Measurements from ENCODE around the gene HMGCL. TPM values are rescaled to one million over a fixed set of nuclear protein-coding genes. Genes with fewer than 3 reads are reported as not detected.
A peak's percentile ranks its signal among the peaks of the same experiment; 100 is the strongest.

HMGCL gene
- total and polyA plus RNA-seq, 2 of the 13 experiments (the other 11 are each of a cell fraction or from before 2014, with no cell fraction given): 21.3 to 41.4 TPM

GRCh38 chr1:23800400-23801337 is 24.6 kb downstream of the HMGCL start, which contains the start of gene GALE (continued):
- TF ChIP-seq ZNF747 (CRISPR knock-in tag; IDR thresholded peaks at IDR 0.05; ENCODE audit: borderline replicate concordance) (peak; percentile 72; the same call in 1 of the 2 replicates), CBX2 (IDR thresholded peaks at IDR 0.05; ENCODE audit: low read depth, low read length) (no peak), CBX2 (CRISPR knock-in tag; IDR thresholded peaks at IDR 0.05; ENCODE audit: low read depth) (no peak), ZNF766 (CRISPR knock-in tag; IDR thresholded peaks at IDR 0.05; ENCODE audit: borderline replicate concordance) (no peak), SAP130 (CRISPR knock-in tag; IDR thresholded peaks at IDR 0.05; ENCODE audit: low read depth) (peak; percentile 92), ZNF782 (CRISPR knock-in tag; IDR thresholded peaks at IDR 0.05; ENCODE audit: borderline replicate concordance) (peak; percentile 54; the same call in 1 of the 2 replicates), YEATS2 (CRISPR knock-in tag; IDR thresholded peaks at IDR 0.05; ENCODE audit: borderline replicate concordance) (0 out of 2 replicates have a peak, but pooled peaks have one; percentile 46), ZBTB33 (CRISPR knock-in tag; IDR thresholded peaks at IDR 0.05) (no peak), BORCS8-MEF2B (CRISPR knock-in tag; IDR thresholded peaks at IDR 0.05) (no peak; the same call in 1 of the 2 replicates), GABPA (IDR thresholded peaks at IDR 0.05; ENCODE audit: low read depth, low read length) (no peak), GABPA (CRISPR knock-in tag; IDR thresholded peaks at IDR 0.05; ENCODE audit: low read depth) (peak; percentile 83), PAWR (CRISPR knock-in tag; IDR thresholded peaks at IDR 0.05; ENCODE audit: borderline replicate concordance) (no peak), SOX6 (IDR thresholded peaks at IDR 0.05) (no peak), SOX6 (CRISPR knock-in tag; IDR thresholded peaks at IDR 0.05) (peak; percentile 69), CREBL2 (CRISPR knock-in tag; IDR thresholded peaks at IDR 0.05; ENCODE audit: borderline replicate concordance) (no peak), ZNF335 (CRISPR knock-in tag; IDR thresholded peaks at IDR 0.05) (0 out of 2 replicates have a peak, but pooled peaks have one; percentile 21), JDP2 (CRISPR knock-in tag; IDR thresholded peaks at IDR 0.05; ENCODE audit: borderline replicate concordance) (no peak), NR1H2 (CRISPR knock-in tag; IDR thresholded peaks at IDR 0.05; ENCODE audit: borderline replicate concordance, low read depth) (no peak), ZFP91 (CRISPR knock-in tag; IDR thresholded peaks at IDR 0.05; ENCODE audit: borderline replicate concordance) (peak; percentile 100), ZNF616 (CRISPR knock-in tag; IDR thresholded peaks at IDR 0.05; ENCODE audit: low read depth) (no peak), ZNF878 (CRISPR knock-in tag; IDR thresholded peaks at IDR 0.05) (peak; percentile 62; the same call in 1 of the 2 replicates), MED1 (CRISPR knock-in tag; IDR thresholded peaks at IDR 0.05) (peak; percentile 67), MTF2 (CRISPR knock-in tag; IDR thresholded peaks at IDR 0.05; ENCODE audit: borderline replicate concordance) (no peak), RARA (CRISPR knock-in tag; IDR thresholded peaks at IDR 0.05) (peak; percentile 37; the same call in 1 of the 2 replicates), ATF1 (CRISPR knock-in tag; IDR thresholded peaks at IDR 0.05) (peak; percentile 76), GMEB2 (CRISPR knock-in tag; IDR thresholded peaks at IDR 0.05; ENCODE audit: low read depth) (peak; percentile 57; the same call in 1 of the 2 replicates)
